Liver (tissue), 9 donors: ENCODE data around the gene SCN4A. TPM values are rescaled to one million over a fixed set of nuclear protein-coding genes. Genes with fewer than 3 reads are reported as not detected.

Experiments
- DNase-seq: peaks from one replicate; pipeline ENCODE4 v3.0.0-alpha.2; 2017; ENCODE audit warnings: low spot score
- H3K27ac ChIP-seq, 2 donors: one replicate each; pipeline ENCODE4 v1.7.0; 2013; ENCODE audit warnings: inconsistent platforms in 2 of 2, low read length in 2 of 2, control low read depth in 1 of 2, low read depth in 1 of 2, mild to moderate bottlenecking in 1 of 2
- H3K27me3 ChIP-seq, 4 donors: one replicate each; pipeline versions ENCODE4 v1.6.1 to v1.7.0; 2013; ENCODE audit warnings: low read length in 3 of 4, inconsistent platforms in 1 of 4, mild to moderate bottlenecking in 1 of 4, moderate library complexity in 1 of 4; ENCODE audit not compliant: control insufficient read depth in 4 of 4, insufficient read depth in 4 of 4
- H3K36me3 ChIP-seq, 4 donors: one replicate each; pipeline versions ENCODE4 v1.6.1 to v1.7.0; 2013; ENCODE audit warnings: low read length in 3 of 4, mild to moderate bottlenecking in 3 of 4, low read depth in 1 of 4, moderate library complexity in 1 of 4; ENCODE audit not compliant: control insufficient read depth in 4 of 4, insufficient read depth in 3 of 4
- H3K4me1 ChIP-seq, 4 donors: one replicate each; pipeline versions ENCODE4 v1.6.1 to v1.7.0; 2013; ENCODE audit warnings: low read length in 3 of 4, mild to moderate bottlenecking in 3 of 4, moderate library complexity in 1 of 4; ENCODE audit not compliant: control insufficient read depth in 4 of 4, insufficient read depth in 4 of 4
- H3K4me3 ChIP-seq, 3 donors: one replicate each; pipeline versions ENCODE4 v1.6.1 to v1.7.0; 2013; ENCODE audit warnings: low read length in 3 of 3, control low read depth in 1 of 3, low read depth in 1 of 3, mild to moderate bottlenecking in 1 of 3
- H3K9ac ChIP-seq, 2 donors: one replicate each; pipeline ENCODE4 v1.7.0; 2013; ENCODE audit warnings: low read length in 2 of 2, mild to moderate bottlenecking in 2 of 2, moderate library complexity in 2 of 2, control low read depth in 1 of 2, low read depth in 1 of 2
- H3K9me3 ChIP-seq, 4 donors: one replicate each; pipeline versions ENCODE4 v1.6.1 to v1.7.0; 2013; ENCODE audit warnings: low read length in 3 of 4; ENCODE audit not compliant: control insufficient read depth in 4 of 4
- EGR1 ChIP-seq, 2 donors: IDR thresholded peaks; 2 replicates each; pipeline ENCODE4 v1.6.1; 2016 to 2018; ENCODE audit warnings: antibody characterized with exemption in 2 of 2, low read depth in 2 of 2
- HNF4G ChIP-seq: IDR thresholded peaks from 2 replicates; pipeline ENCODE4 v1.6.1; 2016; ENCODE audit warnings: antibody characterized with exemption
- JUND ChIP-seq, 2 donors: IDR thresholded peaks; 2 replicates each; pipeline ENCODE4 v1.6.1; 2016; ENCODE audit warnings: antibody characterized with exemption in 2 of 2
- RAD21 ChIP-seq, 2 donors: IDR thresholded peaks; 2 replicates each; pipeline ENCODE4 v1.6.1; 2016; ENCODE audit warnings: antibody characterized with exemption in 2 of 2, mild to moderate bottlenecking in 2 of 2
- RXRA ChIP-seq, 2 donors: IDR thresholded peaks; 2 replicates each; pipeline ENCODE4 v1.6.1; 2017 to 2018; ENCODE audit warnings: antibody characterized with exemption in 2 of 2, mild to moderate bottlenecking in 1 of 2
- SP1 ChIP-seq: IDR thresholded peaks from 2 replicates; pipeline ENCODE4 v1.6.1; 2018; ENCODE audit warnings: antibody characterized with exemption, mild to moderate bottlenecking
- WGBS: extraction: QIAGEN DNeasy Blood & Tissue Kit; methylation state at CpG from one replicate; pipeline ENCODE4 v1.1.7; 2013; 5-methylcytosine and 5-hydroxymethylcytosine counted together
- polyA plus RNA-seq, 2 donors: library from polyadenylated mRNA; stranded (reverse) in 1 of 2; unstranded in 1 of 2; fragments of 200-250 nt in 1 of 2; fragments of >200 nt in 1 of 2; fragmentation: Nextera tagmentation in 1 of 2; extraction: Ambion mirVana in 1 of 2; gene quantifications; one replicate each; pipeline versions ENCODE4 v1.2.1 to v1.2.3, GENCODE V29; 2013 to 2015
- total RNA-seq, 2 donors: library from RNA; depleted of rRNA; stranded (reverse); fragments of >200 nt; gene quantifications; one replicate each; pipeline ENCODE4 v1.2.3, GENCODE V29; 2014
- TF ChIP-seq, protein P1 (sequence below): fragments of 150-350 bp; IDR thresholded peaks from 2 replicates; pipeline ENCODE4 v1.5.1; 2017; ENCODE audit warnings: improper control_type of control experiment, low read depth, low read length; ENCODE audit not compliant: missing input control
- donor health status: healthy.
- donor health status: healthy.
- donor health status: healthy.
- donor health status: healthy.
- donor health status: healthy.

The SCN4A gene
- total and polyA plus RNA-seq, 4 donors: 0.04 to 1.3 (median 0.43) TPM

- 91% methylated on average over 9 of the region's 9 CpGs for WGBS
- no peak overlapping the region for H3K9ac ChIP-seq
- TF ChIP-seq EGR1 (IDR thresholded peaks at IDR 0.05; ENCODE audit: low read depth in 2 of 2): no peak
- TF ChIP-seq JUND (IDR thresholded peaks at IDR 0.05): no peak
- no peak for DNase-seq
- no peaks in the 10 kb centered on the region for H3K9me3 ChIP-seq
- H3K4me1 ChIP-seq: peaks cover 0 to 4% (median 0%) of the 10 kb centered on the region in 4 donors
- H3K27me3 ChIP-seq: no peaks in the 10 kb centered on the region
- H3K4me3 ChIP-seq: no peak overlapping the region
- H3K36me3 ChIP-seq: no peaks in the 10 kb centered on the region
- H3K27ac ChIP-seq: no peak overlapping the region
Observed at GRCh38 chr17:63948521-63948920, 24.2 kb downstream of the SCN4A start.

DNA sequence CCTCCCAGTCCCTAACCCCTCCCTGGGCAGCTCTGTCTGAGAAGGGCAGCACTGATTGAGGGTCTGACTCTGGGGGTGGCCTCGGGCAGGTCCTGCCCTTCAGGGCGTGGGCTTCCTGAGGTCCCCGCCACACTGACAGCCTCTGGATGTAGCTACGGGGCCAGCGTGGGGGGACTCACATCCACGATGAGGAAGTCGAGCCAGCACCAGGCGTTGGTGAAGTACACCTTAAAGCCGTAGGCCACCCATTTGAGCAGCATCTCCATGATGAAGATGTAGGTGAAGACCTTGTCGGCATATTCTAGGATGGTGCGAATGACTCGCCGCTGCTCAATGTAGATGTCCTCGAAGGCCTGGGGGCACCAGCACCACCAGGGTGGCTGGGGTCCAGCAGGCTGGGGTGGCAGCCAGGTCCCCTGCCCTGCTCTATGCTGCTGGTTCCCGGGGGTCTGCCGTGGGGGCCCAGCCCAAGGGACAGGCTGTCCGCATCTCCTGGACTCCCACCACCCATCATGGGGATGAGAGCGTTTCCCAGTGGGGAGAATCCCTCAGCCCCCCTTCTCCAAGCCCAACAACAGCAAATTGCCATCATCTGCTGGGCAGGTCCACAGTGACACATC lies 24.9 kb downstream of the SCN4A start:
- H3K4me1 ChIP-seq: peaks cover 0 to 4% (median 0%) of the 10 kb centered on the region in 4 donors
- no peak overlapping the region for H3K9ac ChIP-seq
- H3K27me3 ChIP-seq: no peaks in the 10 kb centered on the region
- no peaks in the 10 kb centered on the region for H3K9me3 ChIP-seq
- no peak for TF ChIP-seq JUND (IDR thresholded peaks at IDR 0.05)
- TF ChIP-seq RXRA (IDR thresholded peaks at IDR 0.05): no peak
- TF ChIP-seq, protein P1, sequence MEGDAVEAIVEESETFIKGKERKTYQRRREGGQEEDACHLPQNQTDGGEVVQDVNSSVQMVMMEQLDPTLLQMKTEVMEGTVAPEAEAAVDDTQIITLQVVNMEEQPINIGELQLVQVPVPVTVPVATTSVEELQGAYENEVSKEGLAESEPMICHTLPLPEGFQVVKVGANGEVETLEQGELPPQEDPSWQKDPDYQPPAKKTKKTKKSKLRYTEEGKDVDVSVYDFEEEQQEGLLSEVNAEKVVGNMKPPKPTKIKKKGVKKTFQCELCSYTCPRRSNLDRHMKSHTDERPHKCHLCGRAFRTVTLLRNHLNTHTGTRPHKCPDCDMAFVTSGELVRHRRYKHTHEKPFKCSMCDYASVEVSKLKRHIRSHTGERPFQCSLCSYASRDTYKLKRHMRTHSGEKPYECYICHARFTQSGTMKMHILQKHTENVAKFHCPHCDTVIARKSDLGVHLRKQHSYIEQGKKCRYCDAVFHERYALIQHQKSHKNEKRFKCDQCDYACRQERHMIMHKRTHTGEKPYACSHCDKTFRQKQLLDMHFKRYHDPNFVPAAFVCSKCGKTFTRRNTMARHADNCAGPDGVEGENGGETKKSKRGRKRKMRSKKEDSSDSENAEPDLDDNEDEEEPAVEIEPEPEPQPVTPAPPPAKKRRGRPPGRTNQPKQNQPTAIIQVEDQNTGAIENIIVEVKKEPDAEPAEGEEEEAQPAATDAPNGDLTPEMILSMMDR: no peak
- TF ChIP-seq HNF4G: no peak
- WGBS: 87% methylated on average over 18 of the region's 18 CpGs
- DNase-seq: no peak
- H3K4me3 ChIP-seq: no peak overlapping the region
- H3K27ac ChIP-seq: no peak overlapping the region
- no peaks in the 10 kb centered on the region for H3K36me3 ChIP-seq

GRCh38 chr17:63946440-63947363 lies 26.0 kb downstream of the SCN4A start:
- H3K4me3 ChIP-seq: no peak overlapping the region
- peaks cover 0 to 4% (median 0%) of the 10 kb centered on the region in 4 donors for H3K4me1 ChIP-seq
- H3K27me3 ChIP-seq: no peaks in the 10 kb centered on the region
- TF ChIP-seq, protein P1: peak; percentile 48
- TF ChIP-seq RAD21 (IDR thresholded peaks at IDR 0.05) (peak in 1 of 2 donors; percentile 70), JUND (IDR thresholded peaks at IDR 0.05) (no peak), SP1 (no peak)
- peak; percentile 58 for DNase-seq
- H3K36me3 ChIP-seq: no peaks in the 10 kb centered on the region
- H3K27ac ChIP-seq: no peak overlapping the region
- H3K9me3 ChIP-seq: no peaks in the 10 kb centered on the region
- H3K9ac ChIP-seq: no peak overlapping the region
- WGBS: 25% methylated on average over 20 of the region's 20 CpGs
